ENCODE results near the gene TNS1.

Gene TNS1

GRCh38 chr2:218031261-218031660 is 28.5 kb upstream of the TNS1 start:
- intact Hi-C loops (cut with DNase I) = no loop called here
- no peak for DNase-seq

DNA sequence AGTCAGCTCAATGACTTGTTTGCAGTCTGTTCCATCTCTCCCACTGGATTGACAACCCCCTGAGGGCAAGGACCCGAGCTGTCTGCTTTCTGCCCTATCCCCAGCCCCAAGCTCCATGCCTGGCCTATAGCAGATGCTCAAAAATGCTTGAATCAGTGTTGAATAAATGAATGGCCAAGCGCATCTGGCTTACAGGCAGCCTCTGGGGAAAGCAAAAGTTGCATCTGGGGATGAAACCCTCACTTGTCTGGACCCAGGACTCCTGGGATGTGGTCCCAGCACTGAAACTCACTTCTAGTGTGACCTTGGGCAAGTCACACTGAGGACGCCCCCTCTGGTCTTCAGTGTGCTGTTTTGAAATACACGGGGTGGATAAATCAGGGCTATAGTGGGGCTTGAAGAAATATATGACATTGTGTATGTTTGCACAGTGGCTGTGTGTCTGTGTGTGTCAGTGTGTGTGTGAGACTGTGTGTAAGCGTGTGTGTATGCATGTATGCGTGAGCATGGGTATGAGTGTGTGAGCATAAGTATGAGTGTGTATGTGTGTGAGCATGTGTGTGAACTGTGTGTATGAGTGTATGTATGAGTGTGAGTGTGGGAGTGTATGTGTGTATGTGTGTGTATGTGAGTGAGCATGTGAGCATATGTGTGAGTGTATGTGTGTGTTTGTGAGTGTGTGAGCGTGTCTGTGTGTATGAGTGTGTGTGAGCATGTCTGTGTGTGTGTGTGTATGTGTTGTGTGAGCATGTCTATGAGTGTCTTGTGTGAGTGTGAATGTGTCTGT is 27.8 kb upstream of the TNS1 start:
- peak in 4 of 42 donors; percentile 2 to 22 (median 14) for DNase-seq
- intact Hi-C loops (cut with DNase I) = no loop called here

- DNase-seq = peak in 7 of 42 donors; percentile 5 to 37 (median 17)
- intact Hi-C loops (cut with DNase I) = no loop called here
These were observed 26.9 kb upstream of the TNS1 start for GRCh38 chr2:218029366-218030360.

DNA sequence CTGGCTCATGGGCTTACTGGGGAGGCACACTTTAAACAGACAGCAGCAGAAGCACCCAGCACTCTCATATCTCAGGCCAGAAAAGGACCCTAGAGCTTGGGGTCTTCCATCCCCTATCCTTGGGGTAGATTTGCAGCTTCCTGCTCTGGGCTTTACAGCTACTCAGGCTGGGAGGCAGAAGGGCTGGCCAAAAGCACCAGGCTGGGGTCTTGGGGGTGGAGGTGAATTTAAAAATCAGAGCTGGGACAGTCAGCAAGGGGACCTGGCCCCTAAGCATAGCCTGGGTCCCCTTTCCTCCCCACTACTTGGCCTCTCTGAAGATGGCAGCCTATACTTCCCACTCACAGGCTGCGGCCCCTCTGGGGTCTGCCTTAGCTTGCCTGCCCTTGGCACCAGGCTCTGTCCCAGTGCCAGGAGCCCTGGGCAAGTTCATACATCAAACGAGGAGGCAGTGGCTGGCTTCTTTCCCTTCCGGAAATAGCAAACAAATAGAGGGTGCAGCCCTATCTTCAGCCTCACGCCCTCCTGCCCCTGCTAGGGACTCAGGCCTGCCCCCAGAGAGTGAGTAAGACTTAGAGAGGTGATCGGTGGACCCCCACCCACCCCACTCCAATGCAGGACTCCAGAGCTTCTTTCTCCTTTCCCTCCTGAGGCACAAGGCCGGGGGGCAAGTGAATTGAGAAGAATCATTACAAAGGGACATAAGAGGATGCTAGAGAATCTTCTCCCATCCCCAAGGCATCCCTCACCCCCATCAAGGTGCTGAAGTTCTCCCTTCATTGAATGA is 26.0 kb upstream of the TNS1 start:
- peak in 7 of 42 donors; percentile 0 to 24 (median 9) for DNase-seq
- intact Hi-C loops (cut with DNase I) = no loop called here

DNA sequence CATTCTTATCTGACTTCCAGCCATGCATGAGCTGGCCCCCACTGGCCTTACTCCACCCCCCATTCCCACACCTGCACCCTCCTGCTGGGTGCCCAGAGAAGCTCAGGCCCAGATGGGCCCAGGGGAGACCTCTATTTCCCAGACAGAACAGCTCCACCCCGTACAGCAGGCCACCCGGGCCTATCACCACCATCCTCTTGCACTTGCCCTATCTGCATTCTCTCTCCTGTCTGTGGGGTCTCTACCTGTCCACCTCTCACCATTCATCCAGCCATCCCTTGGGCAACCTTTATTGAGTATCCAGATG is 25.3 kb upstream of the TNS1 start:
- intact Hi-C loops (cut with DNase I) = no loop called here
- peak in 5 of 42 donors; percentile 4 to 26 (median 23) for DNase-seq

DNA sequence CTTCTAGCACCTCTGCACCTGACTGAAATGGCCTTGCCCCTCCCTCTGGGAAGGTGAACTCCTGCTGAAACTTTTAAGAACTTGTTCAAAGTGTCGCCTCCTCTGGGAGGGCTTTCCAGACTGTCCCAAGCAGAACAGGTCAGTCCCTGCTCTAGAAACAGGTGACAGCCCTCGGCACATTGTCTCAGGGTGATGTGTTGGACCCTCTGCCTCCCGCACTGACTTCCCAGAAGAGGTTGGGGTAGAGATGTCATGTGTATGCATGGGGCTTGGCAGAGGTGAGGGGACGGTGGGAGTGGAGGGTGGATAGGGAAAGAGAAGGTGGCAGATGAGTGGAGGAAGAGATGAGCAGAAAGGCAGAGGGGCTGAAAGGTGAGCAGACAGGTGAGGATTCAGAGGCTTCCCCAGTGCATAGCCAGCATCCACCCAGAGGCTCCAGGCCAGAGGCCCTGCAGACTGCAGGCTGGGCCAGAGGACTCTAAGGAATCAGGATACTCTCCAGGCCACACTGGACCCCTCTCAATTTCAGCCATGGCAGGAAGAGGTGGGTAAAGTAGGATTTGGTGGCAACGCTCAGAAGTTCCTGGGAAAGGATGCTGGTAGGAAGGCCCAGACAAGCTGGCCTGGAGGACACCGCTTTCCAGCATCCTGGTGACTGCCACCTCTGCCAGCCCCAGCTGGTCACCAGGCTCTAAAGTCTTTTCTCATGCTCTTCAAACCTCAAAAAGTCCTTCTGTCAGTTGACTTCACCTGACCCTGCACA is 24.8 kb upstream of the TNS1 start:
- DNase-seq = peak in 11 of 42 donors; percentile 1 to 31 (median 10)
- intact Hi-C loops (cut with DNase I) = no loop called here

DNA sequence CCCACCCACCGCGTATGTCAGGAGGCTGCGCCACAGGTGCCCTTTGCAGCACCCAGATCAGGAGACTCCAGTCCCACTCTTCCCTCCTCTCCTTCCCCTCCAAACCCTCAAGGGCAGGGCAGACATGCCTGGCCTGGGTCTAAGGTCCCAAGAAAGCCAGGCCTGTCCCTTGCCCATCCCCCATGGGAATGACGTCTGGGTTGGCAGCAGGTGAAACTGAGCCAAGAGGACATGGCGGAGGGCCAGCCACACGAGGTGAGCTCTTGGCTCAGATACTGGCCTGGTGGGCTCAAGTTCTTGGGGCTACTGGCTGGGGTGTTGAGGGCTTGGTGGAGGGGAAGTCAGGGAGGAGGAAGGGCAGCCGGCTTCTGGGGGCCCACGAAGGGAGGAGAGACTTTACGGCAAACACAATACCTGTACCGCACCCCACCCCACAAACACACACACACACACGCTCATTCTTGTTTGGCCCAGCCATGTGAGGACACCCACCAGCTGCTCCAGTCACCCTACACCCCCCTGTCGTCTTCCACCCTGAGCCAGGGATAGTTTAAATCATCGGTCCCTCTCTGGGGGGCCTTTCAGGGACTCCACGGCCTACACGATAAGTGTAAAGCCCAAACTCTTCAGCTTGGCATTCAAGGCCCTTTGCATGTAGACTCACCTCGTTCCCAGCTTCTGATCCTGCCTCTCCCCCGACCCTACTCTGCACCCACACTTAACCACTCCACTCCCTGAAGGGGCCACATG is 24.1 kb upstream of the TNS1 start:
- intact Hi-C loops (cut with DNase I) = no loop called here
- peak in 15 of 42 donors; percentile 1 to 54 (median 15) for DNase-seq

DNA sequence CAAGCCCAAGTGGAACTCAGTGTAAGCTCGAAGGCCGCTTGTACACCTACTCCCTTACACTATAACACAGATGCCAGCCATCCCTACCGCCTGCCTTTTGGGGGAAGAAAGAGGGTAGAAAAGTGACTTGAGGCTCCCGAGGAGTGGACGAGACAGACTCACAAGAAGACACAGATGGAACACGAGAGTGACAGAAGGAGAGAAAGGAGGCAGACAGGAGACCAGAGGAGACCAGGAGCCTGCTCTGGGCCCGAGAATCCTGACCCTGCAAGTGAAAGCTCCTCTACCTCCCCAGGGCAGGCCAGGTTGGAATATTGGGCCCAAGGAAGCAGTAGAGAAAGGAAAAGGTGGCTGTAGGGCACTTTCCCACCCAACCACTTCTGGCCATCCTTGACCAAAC is 23.4 kb upstream of the TNS1 start:
- intact Hi-C loops (cut with DNase I) = no loop called here
- DNase-seq = peak in 9 of 42 donors; percentile 1 to 27 (median 4)

- peak in 15 of 42 donors; percentile 1 to 15 (median 6) for DNase-seq
- intact Hi-C loops (cut with DNase I) = no loop called here
These were observed 22.1 kb upstream of the TNS1 start for GRCh38 chr2:218024871-218025270.

- intact Hi-C loops (cut with DNase I) = no loop called here
- DNase-seq = peak in 20 of 42 donors; percentile 0 to 34 (median 10)
These were observed 21.5 kb upstream of the TNS1 start for GRCh38 chr2:218024336-218024735.

- intact Hi-C loops (cut with DNase I) = no loop called here
- peak in 10 of 42 donors; percentile 2 to 25 (median 12) for DNase-seq
These were observed 20.8 kb upstream of the TNS1 start for GRCh38 chr2:218023636-218024035.

- DNase-seq = peak in 11 of 42 donors; percentile 1 to 32 (median 7)
- intact Hi-C loops (cut with DNase I) = no loop called here
These were observed 20.2 kb upstream of the TNS1 start for GRCh38 chr2:218022851-218023530.

- peak in 4 of 42 donors; percentile 9 to 22 (median 12) for DNase-seq
- intact Hi-C loops (cut with DNase I) = no loop called here
These were observed 19.5 kb upstream of the TNS1 start for GRCh38 chr2:218022131-218022850.

DNA sequence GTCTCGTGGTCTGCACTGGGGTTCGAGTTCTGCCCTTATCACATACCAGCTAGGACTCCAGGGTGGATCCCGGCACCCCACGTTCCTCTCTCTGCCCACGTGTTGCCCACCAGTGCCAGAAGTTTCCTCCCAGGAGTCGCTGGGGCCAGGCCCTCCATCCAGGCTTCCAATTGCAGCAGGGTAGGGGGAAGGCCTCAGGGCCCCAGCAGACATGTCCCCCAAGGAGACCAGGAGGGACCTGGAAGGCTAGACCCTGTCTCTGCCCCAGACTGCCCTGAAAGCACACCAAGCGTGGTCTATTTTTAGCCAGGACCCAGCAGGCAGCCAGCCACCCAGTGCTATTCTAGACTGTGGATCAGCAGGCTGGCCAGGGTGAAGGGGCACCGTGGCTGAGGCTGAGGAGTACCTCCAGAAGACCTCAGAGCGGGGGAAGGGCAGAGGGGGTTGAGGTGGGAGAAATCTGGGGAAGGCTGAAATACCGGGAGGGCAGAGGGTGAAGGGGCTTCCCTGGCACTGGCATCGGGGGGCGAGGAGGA is 18.8 kb upstream of the TNS1 start:
- intact Hi-C loops (cut with DNase I) = no loop called here
- peak in 1 of 42 donors; percentile 11 for DNase-seq

DNA sequence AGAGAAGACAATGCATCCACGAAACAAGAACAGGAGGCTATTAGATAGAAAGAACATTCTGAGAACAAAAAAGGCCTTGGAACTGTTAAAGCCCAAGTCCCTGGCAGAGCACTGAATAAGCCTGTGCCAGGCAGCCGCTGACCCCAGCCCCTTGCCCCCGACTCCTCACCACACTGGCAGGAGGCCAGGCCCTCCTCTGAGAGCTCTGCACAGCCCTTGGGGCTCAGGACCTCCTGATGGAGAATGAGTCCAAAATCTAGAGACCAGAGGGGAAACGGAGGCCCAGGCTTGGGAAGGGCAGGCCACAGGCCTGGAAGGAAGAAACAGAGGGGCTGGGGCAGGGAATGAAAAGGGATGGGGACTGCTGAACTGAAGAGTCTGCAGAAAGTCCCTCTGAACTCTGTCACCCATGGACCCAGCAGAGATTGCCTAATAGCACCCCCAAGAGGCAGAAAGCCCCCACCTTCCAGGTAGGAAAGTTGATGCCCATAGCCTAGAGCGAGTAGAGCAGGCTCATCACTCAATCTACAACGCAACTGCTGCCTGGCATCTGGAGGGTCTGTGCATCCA is 18.3 kb upstream of the TNS1 start:
- intact Hi-C loops (cut with DNase I) = no loop called here
- DNase-seq = peak in 1 of 42 donors; percentile 8

GRCh38 chr2:218020281-218020680 is 17.5 kb upstream of the TNS1 start:
- no peak for DNase-seq
- intact Hi-C loops (cut with DNase I) = no loop called here

Measured in head of caudate nucleus (tissue), 42 donors.